MM.1S (cell line): ENCODE measurements around the gene SPEM2.

Source experiments
- EZH2 ChIP-seq: fragments of 300-600 bp; sonication (generic); optimal IDR thresholded peaks from 2 replicates; pipeline ENCODE3; 2017; ENCODE audit warnings: low read depth, mild to moderate bottlenecking, antibody characterized with exemption, low read length, mixed read lengths
- EZH2phosphoT487 ChIP-seq: fragments of 300-600 bp; sonication (generic); IDR thresholded peaks from 2 replicates; pipeline ENCODE4 v1.6.1; 2018; ENCODE audit warnings: antibody characterized with exemption, low read length
- TF ChIP-seq, protein P1 (sequence below): fragments of 300-600 bp; sonication (generic); IDR thresholded peaks from 2 replicates; pipeline ENCODE4 v1.5.1; 2016; ENCODE audit warnings: antibody characterized with exemption, low read length, mixed read lengths

GRCh38 chr17:7437950-7438614 lies 12.7 kb downstream of the SPEM2 start:
- TF ChIP-seq, protein P1, sequence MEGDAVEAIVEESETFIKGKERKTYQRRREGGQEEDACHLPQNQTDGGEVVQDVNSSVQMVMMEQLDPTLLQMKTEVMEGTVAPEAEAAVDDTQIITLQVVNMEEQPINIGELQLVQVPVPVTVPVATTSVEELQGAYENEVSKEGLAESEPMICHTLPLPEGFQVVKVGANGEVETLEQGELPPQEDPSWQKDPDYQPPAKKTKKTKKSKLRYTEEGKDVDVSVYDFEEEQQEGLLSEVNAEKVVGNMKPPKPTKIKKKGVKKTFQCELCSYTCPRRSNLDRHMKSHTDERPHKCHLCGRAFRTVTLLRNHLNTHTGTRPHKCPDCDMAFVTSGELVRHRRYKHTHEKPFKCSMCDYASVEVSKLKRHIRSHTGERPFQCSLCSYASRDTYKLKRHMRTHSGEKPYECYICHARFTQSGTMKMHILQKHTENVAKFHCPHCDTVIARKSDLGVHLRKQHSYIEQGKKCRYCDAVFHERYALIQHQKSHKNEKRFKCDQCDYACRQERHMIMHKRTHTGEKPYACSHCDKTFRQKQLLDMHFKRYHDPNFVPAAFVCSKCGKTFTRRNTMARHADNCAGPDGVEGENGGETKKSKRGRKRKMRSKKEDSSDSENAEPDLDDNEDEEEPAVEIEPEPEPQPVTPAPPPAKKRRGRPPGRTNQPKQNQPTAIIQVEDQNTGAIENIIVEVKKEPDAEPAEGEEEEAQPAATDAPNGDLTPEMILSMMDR = no peak
- TF ChIP-seq EZH2 (no peak), EZH2phosphoT487 (no peak)
